ENCODE measurements around the gene CACUL1.
"Not testable (repeated sequence)": the region's sequence is repeated elsewhere in the genome, so short reads cannot be mapped to it uniquely, and the experiment has no call there.

CACUL1 gene

DNA sequence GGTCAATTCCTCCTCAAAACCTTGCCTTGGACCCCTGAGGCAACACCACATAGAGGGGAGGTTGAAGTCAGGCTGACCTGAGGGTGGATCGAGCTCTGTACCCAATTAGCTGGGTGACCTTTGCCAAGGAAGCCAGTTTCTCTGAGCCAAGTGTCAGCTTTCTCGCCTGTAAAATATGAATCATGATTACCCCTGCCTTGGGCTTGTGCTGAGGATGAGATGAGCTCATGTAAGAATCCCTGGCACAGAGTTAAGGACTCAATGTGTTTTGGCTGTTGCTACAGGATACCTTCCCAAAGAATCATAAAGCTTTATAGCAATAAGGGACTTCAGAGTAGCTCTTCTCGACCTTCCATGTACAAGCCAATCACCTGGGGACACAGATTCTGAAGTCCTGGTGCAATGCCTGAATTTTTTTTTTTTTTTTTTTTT lies 43.5 kb upstream of the CACUL1 start:
- Mint-ChIP-seq H3K4me1 (peaks cover 15% of the 10 kb centered on the region), H3K36me3 (ENCODE audit: low read depth) (no peaks in the 10 kb centered on the region), H3K27ac (no peak overlapping the region), H3K9me3 (peaks cover 20% of the 10 kb centered on the region), H3K4me3 (no peak overlapping the region), H3K27me3 (ENCODE audit: low read depth, poor library complexity) (peaks cover 24% of the 10 kb centered on the region)
- TF ChIP-seq, protein P1, sequence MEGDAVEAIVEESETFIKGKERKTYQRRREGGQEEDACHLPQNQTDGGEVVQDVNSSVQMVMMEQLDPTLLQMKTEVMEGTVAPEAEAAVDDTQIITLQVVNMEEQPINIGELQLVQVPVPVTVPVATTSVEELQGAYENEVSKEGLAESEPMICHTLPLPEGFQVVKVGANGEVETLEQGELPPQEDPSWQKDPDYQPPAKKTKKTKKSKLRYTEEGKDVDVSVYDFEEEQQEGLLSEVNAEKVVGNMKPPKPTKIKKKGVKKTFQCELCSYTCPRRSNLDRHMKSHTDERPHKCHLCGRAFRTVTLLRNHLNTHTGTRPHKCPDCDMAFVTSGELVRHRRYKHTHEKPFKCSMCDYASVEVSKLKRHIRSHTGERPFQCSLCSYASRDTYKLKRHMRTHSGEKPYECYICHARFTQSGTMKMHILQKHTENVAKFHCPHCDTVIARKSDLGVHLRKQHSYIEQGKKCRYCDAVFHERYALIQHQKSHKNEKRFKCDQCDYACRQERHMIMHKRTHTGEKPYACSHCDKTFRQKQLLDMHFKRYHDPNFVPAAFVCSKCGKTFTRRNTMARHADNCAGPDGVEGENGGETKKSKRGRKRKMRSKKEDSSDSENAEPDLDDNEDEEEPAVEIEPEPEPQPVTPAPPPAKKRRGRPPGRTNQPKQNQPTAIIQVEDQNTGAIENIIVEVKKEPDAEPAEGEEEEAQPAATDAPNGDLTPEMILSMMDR (IDR thresholded peaks at IDR 0.05): no peak
- DNase-seq: no peak

DNA sequence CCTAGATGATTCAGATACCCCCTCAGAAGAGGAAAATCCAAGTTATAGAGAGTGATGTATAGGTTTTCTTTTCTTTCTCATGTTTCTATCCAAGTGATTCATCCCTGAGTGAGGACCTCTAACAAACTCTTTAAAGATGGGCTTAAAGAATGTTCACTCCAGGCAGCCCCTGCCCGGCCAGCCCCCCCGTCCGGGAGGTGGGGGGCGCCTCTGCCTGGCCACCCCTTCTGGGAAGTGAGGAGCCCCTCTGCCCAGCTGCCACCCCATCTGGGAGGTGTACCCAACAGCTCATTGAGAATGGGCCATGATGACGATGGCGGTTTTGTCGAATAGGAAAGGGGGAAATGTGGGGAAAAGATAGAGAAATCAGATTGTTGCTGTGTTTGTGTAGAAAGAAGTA lies 40.2 kb upstream of the CACUL1 start:
- H3K4me3 Mint-ChIP-seq; H3K36me3 Mint-ChIP-seq (ENCODE audit: low read depth); H3K27ac Mint-ChIP-seq; H3K4me1 Mint-ChIP-seq; DNase-seq: not testable (repeated sequence)
- H3K27me3 Mint-ChIP-seq (ENCODE audit: low read depth, poor library complexity): peaks cover 13% of the 10 kb centered on the region
- peaks cover 20% of the 10 kb centered on the region for H3K9me3 Mint-ChIP-seq

DNA sequence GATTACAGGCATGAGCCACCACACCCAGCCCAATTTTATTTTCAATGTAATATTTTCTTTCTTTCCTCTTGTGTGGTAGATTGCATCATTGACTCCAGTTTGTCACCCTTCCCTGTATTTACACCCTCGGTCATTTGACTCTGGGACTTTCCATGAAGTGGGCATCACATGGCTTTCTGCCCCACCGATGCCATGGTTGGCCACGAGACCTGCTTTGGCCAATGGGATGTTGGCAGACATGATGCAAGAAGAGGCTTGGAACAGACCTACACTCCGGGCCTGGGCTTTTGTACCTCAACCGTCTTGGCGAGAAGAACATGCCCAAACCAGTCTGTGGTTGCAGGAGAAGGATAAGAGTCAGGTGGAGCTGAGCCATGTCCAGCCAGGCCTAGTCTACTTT lies 38.8 kb upstream of the CACUL1 start:
- peaks cover 20% of the 10 kb centered on the region for H3K9me3 Mint-ChIP-seq
- peaks cover 13% of the 10 kb centered on the region for H3K27me3 Mint-ChIP-seq (ENCODE audit: low read depth, poor library complexity)
- H3K27ac Mint-ChIP-seq: no peak overlapping the region
- TF ChIP-seq, protein P1 (IDR thresholded peaks at IDR 0.05): no peak
- no peaks in the 10 kb centered on the region for H3K36me3 Mint-ChIP-seq (ENCODE audit: low read depth)
- no peak overlapping the region for H3K4me3 Mint-ChIP-seq
- H3K4me1 Mint-ChIP-seq: peaks cover 7% of the 10 kb centered on the region
- no peak for DNase-seq

DNA sequence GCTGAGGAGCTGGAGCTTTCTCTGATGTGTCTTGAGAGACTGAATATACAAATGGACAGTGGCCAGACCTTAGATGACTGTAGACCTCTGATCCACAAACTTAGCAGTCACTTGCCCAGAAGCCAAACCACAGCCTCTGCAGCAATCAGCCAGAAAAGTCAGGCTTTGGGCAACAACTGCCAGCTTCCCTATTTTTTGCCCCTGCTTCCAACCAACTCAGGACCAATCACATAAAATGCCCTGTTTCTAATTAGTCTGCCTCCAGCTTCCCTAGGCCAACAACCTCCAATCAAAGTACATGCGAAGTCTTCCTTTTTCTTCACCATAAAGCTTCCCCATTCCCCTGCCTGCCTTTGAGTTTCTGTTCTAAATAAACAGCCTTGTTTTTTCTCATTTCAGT lies 37.8 kb upstream of the CACUL1 start:
- DNase-seq: no peak
- no peaks in the 10 kb centered on the region for H3K36me3 Mint-ChIP-seq (ENCODE audit: low read depth)
- H3K27me3 Mint-ChIP-seq (ENCODE audit: low read depth, poor library complexity): peaks cover 9% of the 10 kb centered on the region
- no peaks in the 10 kb centered on the region for H3K4me1 Mint-ChIP-seq
- TF ChIP-seq, protein P1 (IDR thresholded peaks at IDR 0.05): no peak
- H3K27ac Mint-ChIP-seq: no peak overlapping the region
- H3K9me3 Mint-ChIP-seq: peaks cover 20% of the 10 kb centered on the region
- H3K4me3 Mint-ChIP-seq: no peak overlapping the region

DNA sequence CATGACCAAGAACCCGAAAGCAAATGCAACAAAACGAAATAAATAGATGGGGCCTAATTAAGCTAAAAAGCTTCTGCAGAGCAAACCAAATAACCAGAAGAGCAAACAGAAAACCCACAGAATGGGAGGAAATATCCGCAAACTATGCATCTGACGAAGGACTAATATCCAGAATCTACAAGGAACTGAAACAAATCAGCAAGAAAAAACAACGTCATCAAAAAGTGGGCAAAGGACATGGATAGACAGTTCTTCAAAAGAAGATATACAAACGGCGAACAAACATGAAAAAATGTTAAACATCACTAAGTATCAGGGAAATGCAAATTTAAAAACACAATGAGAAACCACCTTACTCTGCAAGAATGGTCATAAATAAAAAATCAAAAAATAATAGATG lies 35.3 kb upstream of the CACUL1 start:
- no peak overlapping the region for H3K4me3 Mint-ChIP-seq
- no peak overlapping the region for H3K27ac Mint-ChIP-seq
- H3K27me3 Mint-ChIP-seq (ENCODE audit: low read depth, poor library complexity): peaks cover 14% of the 10 kb centered on the region
- no peaks in the 10 kb centered on the region for H3K36me3 Mint-ChIP-seq (ENCODE audit: low read depth)
- no peaks in the 10 kb centered on the region for H3K4me1 Mint-ChIP-seq
- H3K9me3 Mint-ChIP-seq: peaks cover 5% of the 10 kb centered on the region
- no peak for DNase-seq
- TF ChIP-seq, protein P1 (IDR thresholded peaks at IDR 0.05): no peak

DNA sequence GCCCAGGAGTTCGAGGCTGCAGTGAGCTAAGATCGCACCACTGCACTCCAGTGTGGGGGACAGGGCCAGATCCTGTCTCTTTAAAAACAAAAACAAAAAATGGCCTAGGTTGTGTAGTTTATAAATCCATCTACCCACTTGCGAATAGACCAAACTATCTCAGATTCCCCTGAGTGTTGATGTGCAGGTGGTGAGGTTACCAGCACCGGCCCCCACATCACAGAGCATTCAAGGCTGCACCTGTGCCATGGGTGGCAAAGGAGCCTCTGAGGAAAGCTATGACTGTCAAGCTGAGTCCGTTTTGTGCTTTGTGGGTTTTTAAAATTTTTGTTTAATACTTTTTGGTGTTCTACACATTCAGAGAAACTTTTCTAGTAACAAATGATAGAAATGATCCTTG lies 30.8 kb upstream of the CACUL1 start:
- no peaks in the 10 kb centered on the region for H3K4me1 Mint-ChIP-seq
- peaks cover 3% of the 10 kb centered on the region for H3K9me3 Mint-ChIP-seq
- H3K36me3 Mint-ChIP-seq (ENCODE audit: low read depth): no peaks in the 10 kb centered on the region
- peaks cover 6% of the 10 kb centered on the region for H3K27me3 Mint-ChIP-seq (ENCODE audit: low read depth, poor library complexity)
- TF ChIP-seq, protein P1 (IDR thresholded peaks at IDR 0.05): no peak
- no peak overlapping the region for H3K27ac Mint-ChIP-seq
- no peak overlapping the region for H3K4me3 Mint-ChIP-seq
- no peak for DNase-seq

Measured in nephron progenitor cell (in vitro differentiated cells).